ENCODE measurements around the gene IQGAP2.

GRCh38 chr5:76607353-76607871 lies 204.3 kb downstream of the IQGAP2 start:
- TF ChIP-seq, protein P1, sequence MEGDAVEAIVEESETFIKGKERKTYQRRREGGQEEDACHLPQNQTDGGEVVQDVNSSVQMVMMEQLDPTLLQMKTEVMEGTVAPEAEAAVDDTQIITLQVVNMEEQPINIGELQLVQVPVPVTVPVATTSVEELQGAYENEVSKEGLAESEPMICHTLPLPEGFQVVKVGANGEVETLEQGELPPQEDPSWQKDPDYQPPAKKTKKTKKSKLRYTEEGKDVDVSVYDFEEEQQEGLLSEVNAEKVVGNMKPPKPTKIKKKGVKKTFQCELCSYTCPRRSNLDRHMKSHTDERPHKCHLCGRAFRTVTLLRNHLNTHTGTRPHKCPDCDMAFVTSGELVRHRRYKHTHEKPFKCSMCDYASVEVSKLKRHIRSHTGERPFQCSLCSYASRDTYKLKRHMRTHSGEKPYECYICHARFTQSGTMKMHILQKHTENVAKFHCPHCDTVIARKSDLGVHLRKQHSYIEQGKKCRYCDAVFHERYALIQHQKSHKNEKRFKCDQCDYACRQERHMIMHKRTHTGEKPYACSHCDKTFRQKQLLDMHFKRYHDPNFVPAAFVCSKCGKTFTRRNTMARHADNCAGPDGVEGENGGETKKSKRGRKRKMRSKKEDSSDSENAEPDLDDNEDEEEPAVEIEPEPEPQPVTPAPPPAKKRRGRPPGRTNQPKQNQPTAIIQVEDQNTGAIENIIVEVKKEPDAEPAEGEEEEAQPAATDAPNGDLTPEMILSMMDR (conservative IDR thresholded peaks at IDR 0.05; ENCODE audit: low read length) = no peak
- no peak for TF ChIP-seq EZH2phosphoT487 (IDR thresholded peaks at IDR 0.05; ENCODE audit: borderline replicate concordance)
